HepG2 (cell line): Measurements from ENCODE around the gene ATG4D. TPM values are rescaled to one million over a fixed set of nuclear protein-coding genes. Genes with fewer than 3 reads are reported as not detected.

Source experiments
- ATAC-seq: fragments of 200-7000 bp; cut with Tn5 transposase; 3 replicates; pipeline ENCODE4 v1.9.1; 2020; ENCODE audit warnings: mild to moderate bottlenecking, moderate library complexity
- BruUV-seq: library from RNA; stranded (reverse); fragments of 400-500 nt; replicated peaks from 2 replicates; lab custom pipeline; 2021; lab: Mats Ljungman, UMichigan
- CTCF ChIA-PET: fragments of 300-600 bp; formaldehyde crosslinking; extraction: SDS; loops from one replicate; lab custom pipeline; 2021; ENCODE audit warnings: low total read pairs, inconsistent platforms, low intra/inter-chr PET ratio; lab: Yijun Ruan, JAX
- POLR2A ChIA-PET: fragments of 350-600 bp; sonication (Branson Sonifier 250); formaldehyde crosslinking; loops from one replicate; lab custom pipeline; 2020; ENCODE audit warnings: antibody characterized with exemption, inconsistent platforms; lab: Yijun Ruan, JAX
- DNase-seq: peaks from one replicate; pipeline ENCODE4 v3.0.0-alpha.2; 2015; ENCODE audit warnings: low spot score
- FAIRE-seq: peaks from 3 replicates; lab custom pipeline; 2011; peaks lifted over from hg19 to GRCh38; lab: Jason Lieb, UNC
- H2AFZ ChIP-seq: one replicate; pipeline ENCODE4 v1.6.1; 2011; ENCODE audit warnings: low read length, inconsistent platforms
- H3K27ac ChIP-seq: fragments of 300-600 bp; 3 replicates; pipeline ENCODE4 v1.8.0; 2011; ENCODE audit warnings: mixed run types, mild to moderate bottlenecking, mixed read lengths, low read length, inconsistent platforms; ENCODE audit not compliant: insufficient read depth; ENCODE audit errors: extremely low read length
- H3K27me3 ChIP-seq, 2 experiments: fragments of 200-600 bp in 1 of 2; 2 replicates in 1 of 2; 3 replicates in 1 of 2; pipeline versions ENCODE4 v1.6.0 to v1.8.0; 2011; ENCODE audit warnings: low read length in 2 of 2, mild to moderate bottlenecking in 2 of 2, moderate library complexity in 2 of 2, inconsistent platforms in 1 of 2; ENCODE audit not compliant: insufficient read depth in 2 of 2, control insufficient read depth in 1 of 2
- H3K36me3 ChIP-seq, 2 experiments: fragments of 200-600 bp in 1 of 2; replicated peaks in 1 of 2; 2 replicates in 1 of 2; 3 replicates in 1 of 2; pipeline versions ENCODE4 v1.5.1 to v1.8.0; 2011; ENCODE audit warnings: low read length in 2 of 2, inconsistent platforms in 1 of 2; ENCODE audit not compliant: insufficient read depth in 2 of 2, control insufficient read depth in 1 of 2
- H3K4me1 ChIP-seq: 2 replicates; pipeline ENCODE4 v1.5.1; 2012; ENCODE audit warnings: low read length, inconsistent platforms; ENCODE audit not compliant: insufficient read depth
- H3K4me2 ChIP-seq: 2 replicates; pipeline ENCODE4 v1.6.0; 2011; ENCODE audit warnings: low read depth, low read length, inconsistent platforms
- H3K4me3 ChIP-seq, 3 experiments: fragments of 200-600 bp in 1 of 3; sonication (generic), shearing (Covaris generic) in 1 of 3; replicated peaks in 1 of 3; 2 replicates each; pipeline ENCODE4 v1.5.1; 2011 to 2016; ENCODE audit warnings: low read length in 3 of 3, inconsistent platforms in 2 of 3, low read depth in 2 of 3, mild to moderate bottlenecking in 2 of 3, control low read depth in 1 of 3, mixed read lengths in 1 of 3; ENCODE audit not compliant: insufficient read depth in 1 of 3
- H3K79me2 ChIP-seq: one replicate; pipeline ENCODE4 v1.6.1; 2011; ENCODE audit warnings: low read length, inconsistent platforms; ENCODE audit not compliant: insufficient read depth
- H3K9ac ChIP-seq: 2 replicates; pipeline ENCODE4 v1.6.0; 2011; ENCODE audit warnings: mild to moderate bottlenecking, low read depth, low read length, inconsistent platforms; ENCODE audit not compliant: insufficient read depth
- H3K9me3 ChIP-seq: 2 replicates; pipeline ENCODE4 v1.5.1; 2012; ENCODE audit warnings: mild to moderate bottlenecking, low read length
- H4K20me1 ChIP-seq: 2 replicates; pipeline ENCODE4 v1.6.0; 2011; ENCODE audit warnings: inconsistent platforms, mild to moderate bottlenecking, low read length, moderate library complexity; ENCODE audit not compliant: insufficient read depth
- ARID3A ChIP-seq: IDR thresholded peaks from 2 replicates; pipeline ENCODE4 v1.6.1; 2012; ENCODE audit warnings: low read depth, low read length, improper control_type of control experiment
- BHLHE40 ChIP-seq: IDR thresholded peaks from 2 replicates; pipeline ENCODE4 v1.6.1; 2011; ENCODE audit warnings: low read length, improper control_type of control experiment
- GTF3A ChIP-seq: sonication (generic); formaldehyde crosslinking; conservative IDR thresholded peaks from 2 replicates; pipeline ENCODE4 v1.4.0; 2020; ENCODE audit warnings: mild to moderate bottlenecking, missing genetic modification reagents
- HDAC2 ChIP-seq: sonication (generic); formaldehyde crosslinking; IDR thresholded peaks from 2 replicates; pipeline ENCODE4 v1.4.0; 2020; ENCODE audit warnings: missing genetic modification reagents
- KLF9 ChIP-seq: IDR thresholded peaks from 2 replicates; pipeline ENCODE4 v1.6.1; 2016; ENCODE audit warnings: low read depth
- MATR3 ChIP-seq: sonication (generic); formaldehyde crosslinking; IDR thresholded peaks from 2 replicates; pipeline ENCODE4 v1.4.0; 2020; ENCODE audit warnings: missing genetic modification reagents
- MAZ ChIP-seq, 2 experiments: sonication (generic) in 1 of 2; formaldehyde crosslinking in 1 of 2; IDR thresholded peaks; 2 replicates each; pipeline versions ENCODE4 v1.5.0 to v1.6.1; 2012 to 2020; ENCODE audit warnings: low read depth in 2 of 2, mild to moderate bottlenecking in 2 of 2, borderline replicate concordance in 1 of 2, improper control_type of control experiment in 1 of 2, low read length in 1 of 2, missing genetic modification reagents in 1 of 2, moderate library complexity in 1 of 2
- POLR2G ChIP-seq: fragments of 200-400 bp; formaldehyde crosslinking; IDR thresholded peaks from 2 replicates; pipeline ENCODE4 v1.6.1; 2018; ENCODE audit warnings: mild to moderate bottlenecking, low read depth, low read length, moderate library complexity
- REPIN1 ChIP-seq: sonication (generic); formaldehyde crosslinking; IDR thresholded peaks from 2 replicates; pipeline ENCODE4 v1.8.0; 2022; ENCODE audit warnings: missing genetic modification reagents, low read depth, mild to moderate bottlenecking, borderline replicate concordance
- REXO4 ChIP-seq: sonication (generic); formaldehyde crosslinking; IDR thresholded peaks from 2 replicates; pipeline ENCODE4 v1.8.0; 2022; ENCODE audit warnings: missing genetic modification reagents, mild to moderate bottlenecking, borderline replicate concordance
- RFXAP ChIP-seq: sonication (generic); formaldehyde crosslinking; IDR thresholded peaks from 2 replicates; pipeline ENCODE4 v1.4.0; 2020; ENCODE audit warnings: missing genetic modification reagents, borderline replicate concordance
- SIN3B ChIP-seq: fragments of 150-350 bp; IDR thresholded peaks from 2 replicates; pipeline ENCODE4 v1.6.1; 2014; ENCODE audit warnings: low read length
- SP4 ChIP-seq: sonication (generic); formaldehyde crosslinking; IDR thresholded peaks from 2 replicates; pipeline ENCODE4 v1.8.1; 2023; ENCODE audit warnings: mild to moderate bottlenecking, missing genetic modification reagents
- YEATS4 ChIP-seq: sonication (generic); formaldehyde crosslinking; IDR thresholded peaks from 2 replicates; pipeline ENCODE4 v1.4.0; 2020; ENCODE audit warnings: missing genetic modification reagents, borderline replicate concordance
- ZKSCAN1 ChIP-seq: fragments of 150-350 bp; IDR thresholded peaks from 2 replicates; pipeline ENCODE4 v1.6.1; 2014; ENCODE audit warnings: low read length
- ZNF12 ChIP-seq: sonication (generic); formaldehyde crosslinking; IDR thresholded peaks from 2 replicates; pipeline ENCODE4 v1.5.0; 2020; ENCODE audit warnings: missing genetic modification reagents
- ZNF335 ChIP-seq: sonication (generic); formaldehyde crosslinking; IDR thresholded peaks from 2 replicates; pipeline ENCODE4 v1.4.0; 2020; ENCODE audit warnings: missing genetic modification reagents
- ZNF549 ChIP-seq: sonication (generic); formaldehyde crosslinking; IDR thresholded peaks from 2 replicates; pipeline ENCODE4 v1.5.0; 2020; ENCODE audit warnings: missing genetic modification reagents
- WGBS: methylation state at CpG from one replicate; pipeline ENCODE4 v1.1.6; 2017; ENCODE audit warnings: low lambda C conversion rate; 5-methylcytosine and 5-hydroxymethylcytosine counted together
- in situ Hi-C: cut with HindIII; loops from 2 replicates; pipeline ENCODE4 v1.10.0; 2017; ENCODE audit warnings: low pct_unique_long_range_greater_than_20kb; ENCODE audit not compliant: extremely low pct_ligation_motif_present
- intact Hi-C: fragments of 100-400 bp; cut with micrococcal nuclease; formaldehyde crosslinking; loops from one replicate; pipeline ENCODE4 v1.10.0; 2022; ENCODE audit not compliant: unreplicated experiment
- polyA plus RNA-seq, 8 experiments: library from polyadenylated mRNA; depleted of rRNA in 3 of 8; stranded (reverse) in 7 of 8; unstranded in 1 of 8; fragments of >200 nt; fragmentation: Illumina TruSeq in 4 of 8; extraction: Trizol in 4 of 8; gene quantifications; 2 replicates each; pipeline versions ENCODE4 v1.2.1 to v1.2.3, GENCODE V29; 2011 to 2016; ENCODE audit warnings: low read depth in 4 of 8, missing spikeins in 1 of 8, mixed read lengths in 1 of 8; ENCODE audit not compliant: insufficient read depth in 1 of 8
- total RNA-seq, 5 experiments: library from RNA; depleted of rRNA; stranded (reverse); fragments of >200 nt; fragmentation: Illumina TruSeq; extraction: Trizol; gene quantifications; 2 replicates each; pipeline ENCODE4 v1.2.3, GENCODE V29; 2016; ENCODE audit warnings: low read depth in 1 of 5
- TF ChIP-seq, protein P1 (sequence below): sonication (generic); formaldehyde crosslinking; IDR thresholded peaks from 2 replicates; pipeline ENCODE4 v1.8.0; 2022; ENCODE audit warnings: missing genetic modification reagents, low read depth, mild to moderate bottlenecking, borderline replicate concordance

ATG4D gene
- total and polyA plus RNA-seq, 2 of the 13 experiments (the other 11 are each of a cell fraction or from before 2014, with no cell fraction given) = 17.8 to 19.0 TPM

DNA sequence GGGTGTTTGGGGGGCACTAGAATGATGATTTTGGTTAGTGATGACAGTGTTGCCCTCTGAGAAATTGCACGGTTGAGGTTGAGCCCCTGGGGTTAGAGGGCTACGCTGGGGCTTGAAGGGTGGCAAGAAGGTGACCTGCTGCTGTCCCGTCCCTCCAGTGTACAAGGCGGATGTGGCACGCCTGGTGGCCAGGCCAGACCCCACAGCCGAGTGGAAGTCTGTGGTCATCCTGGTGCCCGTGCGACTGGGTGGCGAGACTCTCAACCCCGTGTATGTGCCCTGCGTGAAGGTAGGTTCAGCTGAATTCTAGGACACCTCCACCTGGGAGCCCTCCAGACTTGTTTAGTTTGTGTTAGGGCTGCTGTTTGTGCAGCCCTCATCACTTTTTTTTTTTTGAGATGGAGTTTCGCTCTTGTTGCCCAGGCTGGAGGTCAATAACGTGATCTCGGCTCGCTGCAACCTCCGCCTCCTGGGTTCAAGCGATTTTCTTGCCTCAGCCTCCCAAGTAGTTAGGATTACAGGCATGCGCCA is 5.1 kb downstream of the ATG4D start:
- DNase-seq (no peak), ATAC-seq (no peak), FAIRE-seq (no peak)
- H3K79me2 ChIP-seq = no peaks in the 10 kb centered on the region
- no peak overlapping the region for H3K4me2 ChIP-seq
- CTCF ChIA-PET = no interaction called here
- intact Hi-C loops = no loop called here
- no peak overlapping the region for H3K9ac ChIP-seq
- TF ChIP-seq REPIN1 = no peak
- no peak for TF ChIP-seq MAZ (IDR thresholded peaks at IDR 0.05; ENCODE audit: borderline replicate concordance, low read depth, low read length)
- TF ChIP-seq MAZ (CRISPR knock-in tag; IDR thresholded peaks at IDR 0.05; ENCODE audit: low read depth) = no peak
- no peak for TF ChIP-seq KLF9
- no peak for TF ChIP-seq ZKSCAN1
- TF ChIP-seq, protein P1, sequence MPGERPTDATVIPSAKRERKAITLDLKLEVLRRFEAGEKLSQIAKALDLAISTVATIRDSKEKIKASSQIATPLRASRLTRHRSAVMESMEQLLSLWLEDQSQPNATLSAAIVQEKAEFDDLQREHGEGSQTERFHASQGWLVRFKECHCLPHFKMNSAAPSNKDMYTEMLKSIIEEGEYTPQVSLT (CRISPR knock-in tag) = no peak
- no peak for TF ChIP-seq ZNF12 (CRISPR knock-in tag)
- TF ChIP-seq BHLHE40 = no peak
- TF ChIP-seq RFXAP (CRISPR knock-in tag) = no peak
- TF ChIP-seq ZNF549 (CRISPR knock-in tag) = no peak
- no peak for TF ChIP-seq SP4 (CRISPR knock-in tag)
- TF ChIP-seq HDAC2 (CRISPR knock-in tag) = no peak
- no peak for TF ChIP-seq REXO4 (CRISPR knock-in tag)
- no peak for TF ChIP-seq SIN3B
- no peak for TF ChIP-seq ZNF335
- TF ChIP-seq ARID3A = no peak
- no peak for TF ChIP-seq YEATS4 (CRISPR knock-in tag)
- TF ChIP-seq MATR3 (CRISPR knock-in tag) = no peak
- TF ChIP-seq GTF3A (CRISPR knock-in tag) = no peak
- no peak for TF ChIP-seq POLR2G
- in situ Hi-C loops = no loop called here
- H4K20me1 ChIP-seq = no peaks in the 10 kb centered on the region
- no peak overlapping the region for H2AFZ ChIP-seq
- no peak overlapping the region for H3K27ac ChIP-seq
- peaks cover 17% of the 10 kb centered on the region for H3K4me1 ChIP-seq
- H3K27me3 ChIP-seq = no peaks in the 10 kb centered on the region
- no TSS peak for BruUV-seq
- no peak overlapping the region for H3K4me3 ChIP-seq
- no peaks in the 10 kb centered on the region for H3K9me3 ChIP-seq
- WGBS = 98% methylated on average over 10 of the region's 18 CpGs
- H3K36me3 ChIP-seq = peaks cover 11 to 50% of the 10 kb centered on the region in 2 experiments; a peak in 4 of 5 replicates
- POLR2A ChIA-PET = no interaction called here
